ENCODE data around the gene RNF175.

The RNF175 gene

GRCh38 chr4:153759407-153760316, at the start of gene RNF175:
Gene RNF175, minus strand, starts transcription at chr4:153760024. Its CDS starts 162 bp downstream, at chr4:153759862.
- in situ Hi-C loops (cut with MboI; ENCODE audit: low sequenced_read_pairs): no loop called here

GRCh38 chr4:153809307-153809706, 49.5 kb upstream of the RNF175 start:
- in situ Hi-C loops (cut with MboI; ENCODE audit: low sequenced_read_pairs): no loop called here

- in situ Hi-C loops (cut with MboI; ENCODE audit: low sequenced_read_pairs): no loop called here
Observed at GRCh38 chr4:153808175-153808574, 48.4 kb upstream of the RNF175 start.

- in situ Hi-C loops (cut with MboI; ENCODE audit: low sequenced_read_pairs): no loop called here
Observed at GRCh38 chr4:153806073-153806472, 46.2 kb upstream of the RNF175 start.

GRCh38 chr4:153804722-153805121, 44.9 kb upstream of the RNF175 start:
- in situ Hi-C loops (cut with MboI; ENCODE audit: low sequenced_read_pairs): no loop called here

- in situ Hi-C loops (cut with MboI; ENCODE audit: low sequenced_read_pairs): no loop called here
Observed at GRCh38 chr4:153799694-153800074, 39.9 kb upstream of the RNF175 start.

GRCh38 chr4:153798901-153799693, 39.3 kb upstream of the RNF175 start:
- in situ Hi-C loops (cut with MboI; ENCODE audit: low sequenced_read_pairs): no loop called here

- in situ Hi-C loops (cut with MboI; ENCODE audit: low sequenced_read_pairs): no loop called here
Observed at GRCh38 chr4:153798420-153798819, 38.6 kb upstream of the RNF175 start.

GRCh38 chr4:153794006-153794405, 34.2 kb upstream of the RNF175 start:
- in situ Hi-C loops (cut with MboI; ENCODE audit: low sequenced_read_pairs): no loop called here

- in situ Hi-C loops (cut with MboI; ENCODE audit: low sequenced_read_pairs): no loop called here
Observed at GRCh38 chr4:153792618-153793247, 32.9 kb upstream of the RNF175 start.

GRCh38 chr4:153791746-153792617, 32.2 kb upstream of the RNF175 start:
- in situ Hi-C loops (cut with MboI; ENCODE audit: low sequenced_read_pairs): no loop called here

GRCh38 chr4:153790962-153791551, 31.2 kb upstream of the RNF175 start:
- in situ Hi-C loops (cut with MboI; ENCODE audit: low sequenced_read_pairs): no loop called here

GRCh38 chr4:153790500-153790865, 30.7 kb upstream of the RNF175 start:
- in situ Hi-C loops (cut with MboI; ENCODE audit: low sequenced_read_pairs): no loop called here

- in situ Hi-C loops (cut with MboI; ENCODE audit: low sequenced_read_pairs): no loop called here
Observed at GRCh38 chr4:153789741-153790499, 30.1 kb upstream of the RNF175 start.

GRCh38 chr4:153788413-153789276, 28.8 kb upstream of the RNF175 start, which contains the start of gene SFRP2:
Gene SFRP2, minus strand, starts transcription at chr4:153789083. Its CDS starts 248 bp downstream, at chr4:153788835.
- in situ Hi-C loops (cut with MboI; ENCODE audit: low sequenced_read_pairs): no loop called here

- in situ Hi-C loops (cut with MboI; ENCODE audit: low sequenced_read_pairs): no loop called here
Observed at GRCh38 chr4:153788051-153788412, 28.2 kb upstream of the RNF175 start.

- in situ Hi-C loops (cut with MboI; ENCODE audit: low sequenced_read_pairs): no loop called here
Observed at GRCh38 chr4:153787575-153787974, 27.8 kb upstream of the RNF175 start.

- in situ Hi-C loops (cut with MboI; ENCODE audit: low sequenced_read_pairs): no loop called here
Observed at GRCh38 chr4:153787061-153787560, 27.3 kb upstream of the RNF175 start.
